Retina (tissue), 1 donor: ENCODE measurements around the gene STBD1.
A peak's percentile ranks its signal among the peaks of the same experiment; 100 is the strongest.
"Not testable (repeated sequence)": the region's sequence is repeated elsewhere in the genome, so short reads cannot be mapped to it uniquely, and the experiment has no call there.

Experiments used
- DNase-seq: peaks from one replicate; pipeline ENCODE4 v3.0.0-alpha.2; 2016

STBD1 gene

GRCh38 chr4:76305971-76306881 lies at the start of gene STBD1:
Gene STBD1, plus strand, starts transcription at chr4:76306733. Its CDS starts 37 bp downstream, at chr4:76306770.
- DNase-seq: peak; percentile 91

GRCh38 chr4:76256968-76257367 lies 49.6 kb upstream of the STBD1 start:
- DNase-seq: no peak

- no peak for DNase-seq
These were observed 48.7 kb upstream of the STBD1 start for GRCh38 chr4:76257824-76258223.

GRCh38 chr4:76260571-76260970 lies 46.0 kb upstream of the STBD1 start:
- no peak for DNase-seq

GRCh38 chr4:76265631-76266218 lies 40.8 kb upstream of the STBD1 start:
- DNase-seq: no peak

- DNase-seq: no peak
These were observed 39.9 kb upstream of the STBD1 start for GRCh38 chr4:76266627-76267026.

- DNase-seq: no peak
These were observed 38.7 kb upstream of the STBD1 start for GRCh38 chr4:76267811-76268210.

GRCh38 chr4:76270244-76271175 lies 36.0 kb upstream of the STBD1 start:
- no peak for DNase-seq

GRCh38 chr4:76271248-76271647 lies 35.3 kb upstream of the STBD1 start:
- DNase-seq: no peak

GRCh38 chr4:76272073-76272472 lies 34.5 kb upstream of the STBD1 start:
- DNase-seq: no peak

GRCh38 chr4:76272582-76272981 lies 34.0 kb upstream of the STBD1 start:
- DNase-seq: no peak

- DNase-seq: no peak
These were observed 33.5 kb upstream of the STBD1 start for GRCh38 chr4:76272999-76273398.

GRCh38 chr4:76275486-76276124 lies 30.9 kb upstream of the STBD1 start:
- no peak for DNase-seq

- no peak for DNase-seq
These were observed 29.7 kb upstream of the STBD1 start for GRCh38 chr4:76276813-76277212.

- DNase-seq: no peak
These were observed 28.9 kb upstream of the STBD1 start for GRCh38 chr4:76277667-76278066.

- no peak for DNase-seq
These were observed 27.9 kb upstream of the STBD1 start for GRCh38 chr4:76278583-76278982.

GRCh38 chr4:76279462-76279861 lies 27.1 kb upstream of the STBD1 start:
- DNase-seq: no peak

- DNase-seq: no peak
These were observed 25.8 kb upstream of the STBD1 start for GRCh38 chr4:76280488-76281441.

- not testable (repeated sequence) for DNase-seq
These were observed 24.9 kb upstream of the STBD1 start for GRCh38 chr4:76281594-76281993.

- no peak for DNase-seq
These were observed 23.4 kb upstream of the STBD1 start for GRCh38 chr4:76282941-76283689.

GRCh38 chr4:76283900-76284299 lies 22.6 kb upstream of the STBD1 start:
- no peak for DNase-seq
